Measurements from ENCODE around the gene DRICH1.

GRCh38 chr22:23670378-23671295 is 38.5 kb upstream of the DRICH1 start:
- TF ChIP-seq POLR2A (IDR thresholded peaks at IDR 0.05; ENCODE audit: low read depth, low read length): no peak
- TF ChIP-seq POLR2AphosphoS5 (IDR thresholded peaks at IDR 0.05; ENCODE audit: low read depth, low read length): no peak
- no peak for TF ChIP-seq TAF1 (IDR thresholded peaks at IDR 0.05; ENCODE audit: low read depth, low read length)
- TF ChIP-seq PAX5 (IDR thresholded peaks at IDR 0.05; ENCODE audit: insufficient read depth, low read length, severe bottlenecking): no peak
